HEK293 (cell line): Measurements from ENCODE around the gene TMEM171.
A peak's percentile ranks its signal among the peaks of the same experiment; 100 is the strongest.

ENCODE experiments used
- ATF2 ChIP-seq: fragments of 450-650 bp; formaldehyde crosslinking; IDR thresholded peaks from 2 replicates; pipeline ENCODE4 v1.5.1; 2016; ENCODE audit warnings: missing biosample characterization, missing genetic modification characterization, low read depth
- CTCF ChIP-seq: fragments of 450-650 bp; formaldehyde crosslinking; IDR thresholded peaks from 2 replicates; pipeline ENCODE4 v1.5.1; 2016; ENCODE audit warnings: missing biosample characterization, missing genetic modification characterization
- KLF1 ChIP-seq: fragments of 450-650 bp; formaldehyde crosslinking; IDR thresholded peaks from 2 replicates; pipeline ENCODE4 v1.5.1; 2016; ENCODE audit warnings: missing biosample characterization, missing genetic modification characterization
- REST ChIP-seq: fragments of 450-650 bp; formaldehyde crosslinking; IDR thresholded peaks from 2 replicates; pipeline ENCODE4 v1.5.1; 2016; ENCODE audit warnings: missing biosample characterization, missing genetic modification characterization
- TRIM28 ChIP-seq: IDR thresholded peaks from 2 replicates; pipeline ENCODE4 v1.6.1; 2011; ENCODE audit warnings: low read length, control low read depth, borderline replicate concordance
- YY1 ChIP-seq: fragments of 450-650 bp; formaldehyde crosslinking; IDR thresholded peaks from 2 replicates; pipeline ENCODE4 v1.5.1; 2018; ENCODE audit warnings: missing biosample characterization, missing genetic modification characterization
- ZBTB20 ChIP-seq: fragments of 450-650 bp; formaldehyde crosslinking; IDR thresholded peaks from 2 replicates; pipeline ENCODE4 v1.5.1; 2016; ENCODE audit warnings: missing biosample characterization, missing genetic modification characterization
- ZBTB21 ChIP-seq: fragments of 450-650 bp; formaldehyde crosslinking; IDR thresholded peaks from 2 replicates; pipeline ENCODE4 v1.5.1; 2017; ENCODE audit warnings: missing biosample characterization, missing genetic modification characterization
- ZNF488 ChIP-seq: fragments of 450-650 bp; formaldehyde crosslinking; IDR thresholded peaks from 2 replicates; pipeline ENCODE4 v1.5.1; 2016; ENCODE audit warnings: missing biosample characterization, missing genetic modification characterization
- ZNF501 ChIP-seq: fragments of 450-650 bp; formaldehyde crosslinking; IDR thresholded peaks from 2 replicates; pipeline ENCODE4 v1.5.1; 2016; ENCODE audit warnings: missing biosample characterization, missing genetic modification characterization
- ZNF600 ChIP-seq: fragments of 450-650 bp; formaldehyde crosslinking; IDR thresholded peaks from 2 replicates; pipeline ENCODE4 v1.5.1; 2016; ENCODE audit warnings: missing biosample characterization, missing genetic modification characterization
- ZNF670 ChIP-seq: fragments of 450-650 bp; formaldehyde crosslinking; IDR thresholded peaks from 2 replicates; pipeline ENCODE4 v1.5.1; 2016; ENCODE audit warnings: missing biosample characterization, missing genetic modification characterization, low read depth
- ZNF76 ChIP-seq: fragments of 450-650 bp; formaldehyde crosslinking; IDR thresholded peaks from 2 replicates; pipeline ENCODE4; 2016; ENCODE audit warnings: low read depth, missing biosample characterization, missing genetic modification characterization, borderline replicate concordance

GRCh38 chr5:73093943-73094342 lies 26.4 kb upstream of the TMEM171 start:
- TF ChIP-seq CTCF (tag by site-specific recombination) (no peak), ZBTB20 (tag by site-specific recombination) (no peak), KLF1 (0 out of 2 replicates have a peak, but pooled peaks have one; percentile 22), REST (no peak), ZNF670 (tag by site-specific recombination) (no peak), ZNF501 (tag by site-specific recombination) (no peak), TRIM28 (no peak), YY1 (tag by site-specific recombination) (no peak), ZNF488 (tag by site-specific recombination) (no peak), ZNF600 (tag by site-specific recombination) (no peak), ZBTB21 (tag by site-specific recombination) (no peak), ATF2 (tag by site-specific recombination) (no peak), ZNF76 (tag by site-specific recombination) (no peak)
